GM04503 (cell line): ENCODE results near the gene TWIST2.

Experiments used
- DNase-seq: peaks from one replicate; pipeline ENCODE4 v3.0.0-alpha.2; 2012; ENCODE audit warnings: low read depth

TWIST2 gene

GRCh38 chr2:238890618-238891456, 43.0 kb downstream of the TWIST2 start:
- no peak for DNase-seq

- DNase-seq = no peak
Observed at GRCh38 chr2:238891457-238892203, 43.7 kb downstream of the TWIST2 start.

- no peak for DNase-seq
Observed at GRCh38 chr2:238892204-238892500, 44.3 kb downstream of the TWIST2 start.

- DNase-seq = no peak
Observed at GRCh38 chr2:238892796-238893195, 44.9 kb downstream of the TWIST2 start.

GRCh38 chr2:238893349-238894000, 45.6 kb downstream of the TWIST2 start:
- DNase-seq = no peak

GRCh38 chr2:238894226-238894949, 46.5 kb downstream of the TWIST2 start:
- DNase-seq = no peak

GRCh38 chr2:238894950-238895298, 47.0 kb downstream of the TWIST2 start:
- no peak for DNase-seq

- DNase-seq = no peak
Observed at GRCh38 chr2:238895361-238895882, 47.5 kb downstream of the TWIST2 start.

- DNase-seq = peak; percentile 93
Observed at GRCh38 chr2:238895891-238896600, 48.2 kb downstream of the TWIST2 start.

- DNase-seq = no peak
Observed at GRCh38 chr2:238896641-238897040, 48.8 kb downstream of the TWIST2 start.

GRCh38 chr2:238897122-238897880, 49.4 kb downstream of the TWIST2 start:
- no peak for DNase-seq

- DNase-seq = no peak
Observed at GRCh38 chr2:238897911-238898311, 50.0 kb downstream of the TWIST2 start.

- DNase-seq = no peak
Observed at GRCh38 chr2:238898534-238899281, 50.8 kb downstream of the TWIST2 start.

GRCh38 chr2:238899386-238899785, 51.5 kb downstream of the TWIST2 start:
- DNase-seq = no peak

- no peak for DNase-seq
Observed at GRCh38 chr2:238900511-238900910, 52.6 kb downstream of the TWIST2 start.

- DNase-seq = no peak
Observed at GRCh38 chr2:238901461-238902057, 53.7 kb downstream of the TWIST2 start.

GRCh38 chr2:238902285-238902684, 54.4 kb downstream of the TWIST2 start:
- no peak for DNase-seq

- no peak for DNase-seq
Observed at GRCh38 chr2:238903141-238903540, 55.3 kb downstream of the TWIST2 start.

- DNase-seq = no peak
Observed at GRCh38 chr2:238904177-238904576, 56.3 kb downstream of the TWIST2 start.

- DNase-seq = no peak
Observed at GRCh38 chr2:238904716-238905115, 56.8 kb downstream of the TWIST2 start.
